Measurements from ENCODE around the gene CNKSR3. TPM values are rescaled to one million over a fixed set of nuclear protein-coding genes. Genes with fewer than 3 reads are reported as not detected.

Gene CNKSR3
- total and polyA plus RNA-seq, 12 donors: 4.2 to 42.2 (median 24.1) TPM

- H3K27ac ChIP-seq: peak overlapping the region in 2 of 10 donors; percentile 1 to 23
- intact Hi-C loops (cut with DNase I): loop anchor here in 3 of 10 donors (10.0 kb wide), 2 partner anchors 119 to 249 kb away; no protein-coding TSS in a partner anchor
- TF ChIP-seq, protein P1, sequence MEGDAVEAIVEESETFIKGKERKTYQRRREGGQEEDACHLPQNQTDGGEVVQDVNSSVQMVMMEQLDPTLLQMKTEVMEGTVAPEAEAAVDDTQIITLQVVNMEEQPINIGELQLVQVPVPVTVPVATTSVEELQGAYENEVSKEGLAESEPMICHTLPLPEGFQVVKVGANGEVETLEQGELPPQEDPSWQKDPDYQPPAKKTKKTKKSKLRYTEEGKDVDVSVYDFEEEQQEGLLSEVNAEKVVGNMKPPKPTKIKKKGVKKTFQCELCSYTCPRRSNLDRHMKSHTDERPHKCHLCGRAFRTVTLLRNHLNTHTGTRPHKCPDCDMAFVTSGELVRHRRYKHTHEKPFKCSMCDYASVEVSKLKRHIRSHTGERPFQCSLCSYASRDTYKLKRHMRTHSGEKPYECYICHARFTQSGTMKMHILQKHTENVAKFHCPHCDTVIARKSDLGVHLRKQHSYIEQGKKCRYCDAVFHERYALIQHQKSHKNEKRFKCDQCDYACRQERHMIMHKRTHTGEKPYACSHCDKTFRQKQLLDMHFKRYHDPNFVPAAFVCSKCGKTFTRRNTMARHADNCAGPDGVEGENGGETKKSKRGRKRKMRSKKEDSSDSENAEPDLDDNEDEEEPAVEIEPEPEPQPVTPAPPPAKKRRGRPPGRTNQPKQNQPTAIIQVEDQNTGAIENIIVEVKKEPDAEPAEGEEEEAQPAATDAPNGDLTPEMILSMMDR (IDR thresholded peaks at IDR 0.05): no peak
These were observed 106.7 kb downstream of the CNKSR3 start for GRCh38 chr6:154403788-154404187.

GRCh38 chr6:154402081-154402780, 108.3 kb downstream of the CNKSR3 start:
- no peak overlapping the region for H3K27ac ChIP-seq
- DNase-seq: no peak
- TF ChIP-seq, protein P1 (IDR thresholded peaks at IDR 0.05): no peak
- peaks cover 0 to 14% (median 5%) of the 10 kb centered on the region in 9 donors for H3K4me1 ChIP-seq
- H3K4me3 ChIP-seq: no peak overlapping the region
- H3K9me3 ChIP-seq: no peaks in the 10 kb centered on the region
- intact Hi-C loops (cut with DNase I): loop anchor here in 3 of 10 donors (10.0 kb wide), 2 partner anchors 117 to 247 kb away; no protein-coding TSS in a partner anchor
- no peak for ATAC-seq
- peaks cover 0 to 48% (median 2%) of the 10 kb centered on the region in 9 donors for H3K36me3 ChIP-seq
- no peaks in the 10 kb centered on the region for H3K27me3 ChIP-seq
- 96 to 97% methylated on average over 6 of the region's 6 CpGs for WGBS, 2 donors

More at GRCh38 chr6:154403788-154404187, 106.7 kb downstream of the CNKSR3 start:
- no peaks in the 10 kb centered on the region for H3K9me3 ChIP-seq
- no peaks in the 10 kb centered on the region for H3K27me3 ChIP-seq
- H3K36me3 ChIP-seq: peaks cover 0 to 50% (median 2%) of the 10 kb centered on the region in 9 donors
- peaks cover 0 to 20% (median 5%) of the 10 kb centered on the region in 9 donors for H3K4me1 ChIP-seq
- 34 to 45% methylated on average over 4 of the region's 4 CpGs for WGBS, 2 donors
- peak in 6 of 8 donors; percentile 26 to 74 (median 62) for ATAC-seq
- no peak overlapping the region for H3K4me3 ChIP-seq
- DNase-seq: peak in 1 of 2 donors; percentile 23

DNA sequence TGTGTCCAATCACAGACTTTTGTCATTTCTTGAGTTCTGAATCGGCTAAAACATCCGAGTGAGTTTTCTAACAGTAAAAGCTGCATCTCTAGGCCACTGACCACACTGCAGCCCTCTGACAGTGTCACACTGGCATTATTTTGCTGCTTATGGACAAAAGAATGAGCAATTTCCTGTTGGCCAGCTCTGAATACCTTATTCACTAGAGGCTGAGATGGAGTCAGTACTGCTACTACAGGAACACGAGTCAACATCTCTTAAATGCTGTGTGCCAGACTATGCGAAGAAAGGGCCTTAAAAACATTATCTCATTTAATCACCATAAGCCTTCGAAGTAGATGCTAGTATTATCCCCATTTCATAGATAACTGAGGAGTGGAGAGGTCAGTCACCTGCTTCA, 111.4 kb downstream of the CNKSR3 start:
- TF ChIP-seq, protein P1 (IDR thresholded peaks at IDR 0.05): no peak
- no peaks in the 10 kb centered on the region for H3K9me3 ChIP-seq
- H3K27me3 ChIP-seq: no peaks in the 10 kb centered on the region
- H3K4me1 ChIP-seq: peaks cover 0 to 14% (median 5%) of the 10 kb centered on the region in 9 donors
- peaks cover 0 to 21% (median 2%) of the 10 kb centered on the region in 9 donors for H3K36me3 ChIP-seq
- no peak for DNase-seq
- no peak for ATAC-seq
- H3K4me3 ChIP-seq: no peak overlapping the region
- intact Hi-C loops (cut with DNase I): no loop called here
- H3K27ac ChIP-seq: no peak overlapping the region
- WGBS, 2 donors: 66 to 69% methylated on average over 5 of the region's 5 CpGs

GRCh38 chr6:154397491-154398195, 112.8 kb downstream of the CNKSR3 start:
- no peaks in the 10 kb centered on the region for H3K27me3 ChIP-seq
- H3K4me3 ChIP-seq: no peak overlapping the region
- ATAC-seq: peak in 1 of 8 donors; percentile 15
- intact Hi-C loops (cut with DNase I): no loop called here
- peaks cover 0 to 21% (median 2%) of the 10 kb centered on the region in 9 donors for H3K36me3 ChIP-seq
- TF ChIP-seq, protein P1 (IDR thresholded peaks at IDR 0.05): no peak
- 97 to 98% methylated on average over 9 of the region's 9 CpGs for WGBS, 2 donors
- no peaks in the 10 kb centered on the region for H3K9me3 ChIP-seq
- DNase-seq: no peak
- no peak overlapping the region for H3K27ac ChIP-seq
- peaks cover 0 to 5% (median 0%) of the 10 kb centered on the region in 9 donors for H3K4me1 ChIP-seq

Data from heart right ventricle (tissue), 16 donors.